PC-9 (cell line): Measurements from ENCODE around the gene DVL1.

Experiments
- CTCF ChIP-seq: fragments of 200-600 bp; sonication (generic); conservative IDR thresholded peaks from 2 replicates; pipeline ENCODE4 v1.6.1; 2017; ENCODE audit warnings: mixed run types, antibody characterized with exemption, mild to moderate bottlenecking, moderate library complexity
- EZH2 ChIP-seq: fragments of 200-600 bp; sonication (generic); IDR thresholded peaks from 2 replicates; pipeline ENCODE4 v1.8.0; 2017; ENCODE audit warnings: antibody characterized with exemption, low read depth

- TF ChIP-seq CTCF (no peak), EZH2 (no peak)
These were observed 61.7 kb downstream of the DVL1 start for GRCh38 chr1:1287288-1288110.
